T1000 (cell line): ENCODE measurements around the gene SMIM11.
"Not testable (repeated sequence)": the region's sequence is repeated elsewhere in the genome, so short reads cannot be mapped to it uniquely, and the experiment has no call there.

Experiments used
- DNase-seq: peaks from one replicate; lab custom pipeline; 2025; ENCODE audit warnings: mixed read lengths; lab: John Stamatoyannopoulos, UW

The SMIM11 gene, protein sequence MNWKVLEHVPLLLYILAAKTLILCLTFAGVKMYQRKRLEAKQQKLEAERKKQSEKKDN

DNA sequence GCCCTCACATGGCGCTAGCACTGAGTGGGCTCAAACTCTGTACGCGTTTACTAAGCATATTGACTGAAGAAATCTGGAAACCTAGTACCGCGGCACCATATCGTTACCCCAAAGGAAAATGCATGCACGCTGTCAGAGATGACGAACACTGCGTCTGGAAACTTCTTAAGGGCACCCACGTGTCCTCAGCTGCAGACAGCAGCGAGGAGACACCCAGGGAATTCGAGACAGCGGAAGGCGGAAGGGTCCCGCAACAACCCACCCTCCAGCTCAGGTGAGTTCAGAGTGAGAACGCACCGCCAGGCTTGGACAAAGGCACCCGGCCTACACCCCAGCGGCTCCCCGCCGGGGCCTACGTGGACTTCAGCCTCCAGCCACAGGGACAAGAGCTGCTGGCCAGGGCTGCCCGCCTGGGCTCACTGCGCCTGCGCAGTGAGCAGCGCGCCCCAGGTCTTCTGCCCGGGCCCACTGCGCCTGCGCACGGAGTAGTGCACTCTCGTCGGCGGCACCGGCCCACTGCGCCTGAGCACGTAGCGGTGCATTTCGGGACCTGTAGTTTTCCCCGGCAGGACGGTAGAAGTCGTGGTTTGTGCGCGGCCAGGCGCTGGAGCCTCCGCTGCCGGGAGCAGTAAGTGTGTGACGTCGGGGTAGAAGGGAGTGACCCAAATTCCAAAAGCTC, at the start of gene SMIM11:
Gene SMIM11 (plus strand): TSS at position 568 of the 679 bp plus-strand sequence. CDS start 3,998 bp downstream, outside the sequence.
- not testable (repeated sequence) for DNase-seq

DNA sequence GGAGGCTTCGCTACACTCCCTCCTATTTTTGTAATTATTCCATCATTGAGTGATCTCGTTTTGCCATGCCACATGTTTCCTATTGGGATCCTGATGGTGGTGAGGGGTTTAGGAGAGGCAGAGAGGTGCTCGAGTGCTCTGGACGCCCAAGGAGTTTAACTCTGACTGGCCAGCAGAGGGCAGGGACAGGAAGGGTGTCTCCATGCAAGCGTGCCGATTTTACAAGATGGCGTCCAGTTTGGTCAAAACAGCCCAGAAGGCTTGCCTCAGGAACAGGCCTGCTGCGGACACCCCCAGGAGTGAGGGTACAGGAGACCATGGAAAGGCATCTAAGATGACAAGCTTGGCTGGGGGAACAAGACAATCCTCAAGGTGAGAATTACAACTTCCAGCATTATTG, 45.3 kb upstream of the SMIM11 start:
- DNase-seq: no peak

DNA sequence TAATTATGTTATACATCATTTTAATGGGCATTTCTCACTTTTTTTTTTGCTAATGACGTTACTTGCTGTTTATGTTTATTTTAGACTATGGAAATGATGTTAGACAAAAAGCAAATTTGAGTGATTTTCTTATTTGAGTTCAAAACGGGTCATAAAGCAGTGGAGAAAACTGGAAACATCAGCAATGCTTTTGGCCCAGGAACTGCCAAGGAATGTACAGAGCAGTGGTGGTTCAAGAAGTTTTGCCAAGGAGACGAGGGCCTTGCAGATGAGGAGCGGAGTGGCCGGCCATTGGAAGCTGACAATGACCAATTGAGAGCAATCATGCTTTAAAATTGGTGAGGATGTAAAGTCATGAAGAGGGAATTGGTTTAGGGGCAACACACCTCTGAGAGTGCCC, 43.6 kb upstream of the SMIM11 start:
- DNase-seq: no peak

DNA sequence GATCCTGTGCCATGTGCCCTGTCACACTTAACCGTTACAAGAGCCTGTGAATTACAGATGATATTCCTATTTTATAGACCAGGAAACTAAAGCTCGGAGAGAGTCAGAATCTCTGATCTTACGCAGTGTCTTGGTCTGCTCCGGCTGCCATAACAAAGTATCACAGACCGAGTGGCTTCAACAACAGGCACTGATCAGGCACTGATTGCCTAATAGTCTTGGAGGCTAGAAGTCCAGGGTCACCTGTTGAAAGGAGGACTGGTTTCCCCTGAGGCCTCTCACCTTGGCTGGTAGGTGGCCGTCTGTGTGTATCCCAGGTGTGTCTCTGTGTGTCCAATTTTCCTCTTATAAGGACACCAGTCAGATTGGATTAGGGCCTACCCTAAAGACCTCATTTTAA, 43.0 kb upstream of the SMIM11 start:
- DNase-seq: no peak

DNA sequence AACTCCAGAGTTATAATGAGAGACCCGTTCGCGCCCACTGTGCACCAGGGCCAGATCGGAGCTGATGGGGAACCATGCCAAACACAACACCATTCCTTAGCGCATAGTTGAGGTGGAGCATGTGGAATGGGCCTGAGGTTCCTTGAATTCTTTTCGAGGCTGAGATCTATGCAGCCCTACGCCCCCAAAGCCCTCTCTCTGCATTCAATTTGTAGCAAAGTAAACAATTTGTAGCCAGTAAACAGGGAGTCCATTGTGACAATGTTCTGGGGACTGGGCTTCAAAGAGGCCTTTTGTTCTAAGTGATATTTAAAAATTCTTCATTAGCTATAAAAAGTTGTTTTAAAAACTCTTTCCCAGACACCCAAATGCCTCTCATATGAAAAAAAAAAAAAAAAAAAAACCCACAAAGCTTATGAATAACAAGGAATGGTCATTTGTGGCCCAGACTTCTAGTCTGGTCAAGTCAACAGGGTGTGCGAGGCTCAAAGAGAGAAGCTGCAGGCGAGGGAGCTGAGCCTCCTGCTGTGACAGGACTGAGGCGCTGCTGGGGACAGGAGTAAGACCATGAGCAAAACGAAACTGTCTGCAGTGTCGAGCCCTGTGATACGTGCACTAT, 42.1 kb upstream of the SMIM11 start:
- no peak for DNase-seq

DNA sequence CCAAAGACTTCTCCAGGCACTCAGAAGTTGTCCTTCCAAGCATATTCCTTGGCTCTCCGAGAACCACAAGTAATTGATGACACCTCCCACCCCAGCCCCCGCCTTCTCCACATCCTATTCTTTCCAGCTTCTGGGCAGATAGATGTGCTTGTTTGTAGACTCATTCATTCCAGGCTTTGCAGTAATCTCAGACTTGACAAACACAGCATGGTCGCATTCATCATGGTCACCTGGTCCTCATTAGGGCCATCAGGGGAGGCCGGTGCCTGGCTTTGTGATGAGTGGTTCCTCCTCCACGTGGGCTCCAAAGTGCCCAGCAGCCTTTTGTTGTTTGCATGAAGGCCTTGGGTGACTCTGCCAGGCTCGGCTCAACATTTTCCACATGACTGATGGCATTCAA, 40.0 kb upstream of the SMIM11 start:
- DNase-seq: no peak

DNA sequence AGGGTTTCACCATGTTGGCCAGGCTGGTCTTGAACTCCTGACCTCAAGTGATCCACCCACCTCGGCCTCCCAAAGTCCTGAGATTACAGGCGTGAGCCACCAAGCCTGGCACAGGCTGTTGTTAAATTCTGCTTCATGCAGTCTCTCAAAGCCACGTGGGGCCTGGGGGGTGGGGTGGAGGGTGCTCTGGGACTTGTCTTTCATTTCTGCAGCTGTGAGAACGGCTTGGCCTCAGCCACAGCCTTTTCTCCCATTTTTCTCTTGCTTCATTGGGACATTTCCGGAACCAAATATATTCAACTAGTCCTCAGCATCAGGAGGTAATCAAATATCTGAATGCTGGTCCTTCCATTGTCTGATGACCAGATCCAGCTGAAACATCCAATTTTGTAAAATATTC, 39.1 kb upstream of the SMIM11 start:
- DNase-seq: no peak

DNA sequence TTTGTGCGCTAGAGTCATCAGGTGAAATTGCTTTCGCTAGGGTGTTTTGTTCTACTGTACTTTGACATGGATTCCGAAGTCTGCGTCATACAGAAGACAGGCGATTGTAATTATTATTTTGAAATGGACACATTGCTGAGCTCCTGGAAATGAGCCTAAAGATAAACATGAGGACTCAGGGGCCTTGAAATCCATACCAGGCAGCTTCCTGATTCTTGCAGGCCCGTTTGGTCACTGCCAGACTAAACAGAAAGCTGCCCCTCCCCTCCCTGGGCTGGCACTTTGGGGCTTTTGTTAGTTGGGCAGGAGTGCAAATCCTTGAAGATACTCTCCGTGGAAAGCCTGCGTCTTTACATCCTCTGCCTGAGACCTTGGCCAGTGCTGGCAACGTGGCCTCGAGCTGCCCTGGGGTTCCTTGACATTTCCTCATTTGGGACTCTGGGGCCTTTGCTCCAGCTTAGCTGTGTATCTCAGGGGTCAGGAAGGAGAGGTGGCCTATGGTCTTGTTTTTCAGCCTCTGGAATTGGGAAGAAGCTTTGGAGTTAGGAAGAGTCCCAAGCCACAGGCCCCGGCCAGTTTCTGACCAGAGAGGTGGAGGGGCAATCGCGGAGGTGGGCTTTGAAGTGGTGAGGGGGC, 38.4 kb upstream of the SMIM11 start:
- DNase-seq: no peak

DNA sequence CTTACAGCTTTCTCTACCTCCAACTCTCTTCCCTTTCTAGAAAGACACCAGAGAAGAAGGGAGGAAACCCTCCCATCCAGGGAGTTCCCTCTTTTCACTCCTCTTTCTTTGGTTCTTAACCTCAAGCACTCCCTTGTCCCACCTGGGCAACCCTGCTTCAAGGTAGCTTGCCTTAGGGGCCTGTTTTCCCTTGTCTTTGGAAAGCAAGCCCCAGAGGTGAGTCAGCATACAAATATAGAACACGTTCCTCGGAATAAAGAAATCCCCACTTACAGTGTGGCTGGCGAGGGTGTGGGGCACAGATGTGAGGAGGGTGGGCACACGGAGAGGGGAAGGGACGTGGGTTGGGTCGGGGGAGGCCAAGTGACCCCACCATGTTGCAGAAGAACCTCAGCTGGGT, 37.6 kb upstream of the SMIM11 start:
- no peak for DNase-seq

DNA sequence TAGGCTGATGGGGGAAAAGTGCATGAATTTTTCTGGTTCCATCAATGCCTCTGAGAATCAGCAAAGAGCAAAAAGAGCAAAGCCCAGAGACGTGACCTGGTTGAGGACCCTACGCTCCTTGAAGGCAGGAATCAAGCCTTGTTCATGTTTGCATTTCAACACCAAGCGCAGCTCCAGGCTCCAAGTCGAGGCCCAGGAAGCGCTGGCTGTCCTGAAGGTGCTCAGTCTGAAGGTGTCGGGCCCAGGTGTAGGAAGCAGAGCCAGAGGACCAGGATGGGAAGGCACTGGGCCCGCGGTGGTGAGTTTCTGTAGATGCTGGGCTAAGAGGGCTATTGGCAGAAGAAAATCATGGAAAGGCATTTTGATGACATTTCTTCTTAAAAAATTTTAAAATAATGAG, 37.1 kb upstream of the SMIM11 start:
- DNase-seq: no peak

DNA sequence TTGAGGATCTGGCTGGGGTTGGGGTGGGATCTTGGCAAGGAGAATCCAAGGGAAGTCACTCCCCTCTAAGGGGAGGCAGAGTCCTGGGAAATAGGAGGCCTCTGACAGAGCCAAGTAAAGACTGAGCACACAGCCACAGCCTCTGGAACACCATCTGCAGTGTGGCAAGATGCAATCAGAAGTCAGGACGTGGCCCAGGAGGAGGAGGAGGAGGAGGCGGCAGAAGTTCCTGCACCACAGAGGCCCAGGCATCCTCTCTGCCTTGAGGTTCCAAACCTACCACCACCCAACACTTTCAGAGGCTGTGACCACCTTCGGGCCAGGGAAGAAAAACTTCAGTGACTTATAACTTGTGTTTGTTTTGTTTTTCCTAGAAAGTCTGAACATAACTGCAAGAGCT, 35.2 kb upstream of the SMIM11 start:
- no peak for DNase-seq

DNA sequence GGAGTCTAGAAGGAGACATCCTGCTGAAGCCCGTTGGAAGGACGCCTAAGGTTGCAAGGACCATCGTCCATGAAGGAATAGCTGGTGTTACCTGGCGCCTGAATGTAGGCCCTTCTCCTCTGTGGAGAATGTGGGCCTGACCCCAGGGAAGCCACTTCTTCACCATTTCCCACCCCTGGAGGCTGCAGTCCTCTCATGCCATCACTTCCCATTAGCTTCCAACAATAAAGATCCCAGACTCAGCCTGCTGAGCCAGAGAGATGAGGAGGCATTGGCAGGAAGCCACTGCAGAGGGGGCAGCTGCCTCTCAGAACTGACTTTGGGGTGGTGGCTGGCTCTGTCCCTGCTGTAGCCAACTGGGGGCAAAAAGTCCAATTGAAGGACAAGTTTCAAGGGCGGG, 32.8 kb upstream of the SMIM11 start:
- DNase-seq: no peak

DNA sequence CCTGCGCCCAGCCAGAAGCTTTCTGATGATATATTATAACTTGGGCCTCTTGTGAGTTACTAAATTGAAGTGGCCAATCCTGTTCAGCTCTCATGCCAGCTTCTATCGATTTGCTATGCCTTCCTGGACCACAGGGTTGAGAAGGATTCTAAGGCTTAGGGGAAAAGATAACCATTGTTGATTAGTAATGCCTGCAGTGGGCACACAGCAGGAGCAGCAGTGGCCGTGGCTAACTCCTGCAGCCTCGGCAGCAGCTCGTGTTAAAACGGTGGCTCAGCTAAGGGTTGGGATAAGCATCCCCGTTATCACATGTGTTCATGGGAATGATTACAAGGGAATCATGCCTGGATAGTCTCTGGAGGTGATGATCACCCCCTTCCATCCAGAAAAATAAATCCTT, 32.0 kb upstream of the SMIM11 start:
- DNase-seq: no peak

DNA sequence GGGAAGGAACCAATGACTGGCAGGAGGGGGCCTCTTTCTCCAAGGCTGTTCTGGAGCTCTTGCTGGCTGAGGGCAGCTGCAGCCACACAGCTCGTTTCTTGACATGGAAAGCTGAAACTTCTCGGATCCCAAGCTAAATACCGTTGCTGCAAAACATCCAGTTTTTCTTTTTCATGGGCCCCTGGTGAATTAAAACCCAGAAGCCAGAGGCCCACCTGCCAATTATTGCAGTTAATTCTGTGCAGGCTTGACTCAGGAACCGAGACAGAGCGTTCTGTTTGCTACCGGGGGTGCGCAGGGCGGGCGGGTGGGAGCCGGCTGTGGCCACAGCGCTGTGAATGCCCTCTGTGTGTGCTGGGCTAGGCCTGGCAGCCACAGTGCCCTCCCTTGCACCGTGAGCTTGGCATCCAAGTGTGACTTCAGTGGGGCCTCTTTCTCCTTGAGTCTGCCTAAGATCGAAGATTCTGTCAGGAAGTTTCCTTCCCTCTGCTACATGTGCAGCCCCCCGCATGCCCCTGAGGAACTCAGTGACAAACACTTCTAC, 31.4 kb upstream of the SMIM11 start:
- no peak for DNase-seq

DNA sequence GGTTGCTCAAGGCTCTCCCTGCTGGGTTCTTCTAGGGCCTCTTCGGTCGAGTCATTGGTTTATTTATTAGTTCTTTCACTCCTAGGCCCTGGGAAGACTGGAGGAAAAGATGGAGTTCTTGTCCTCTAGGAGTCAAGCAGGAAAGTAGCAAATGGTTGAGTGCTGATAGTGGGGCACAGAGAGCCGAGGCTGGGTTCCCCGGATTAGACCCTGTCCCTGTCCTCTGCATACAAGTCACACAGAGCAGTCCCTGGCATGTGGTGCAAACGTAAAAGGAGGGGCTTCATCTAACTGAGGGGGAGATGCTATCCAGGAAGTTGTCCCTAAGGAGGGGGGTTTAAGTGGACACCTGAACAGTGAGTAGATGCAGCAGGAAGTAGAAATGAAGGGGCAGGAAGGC, 30.7 kb upstream of the SMIM11 start:
- no peak for DNase-seq

DNA sequence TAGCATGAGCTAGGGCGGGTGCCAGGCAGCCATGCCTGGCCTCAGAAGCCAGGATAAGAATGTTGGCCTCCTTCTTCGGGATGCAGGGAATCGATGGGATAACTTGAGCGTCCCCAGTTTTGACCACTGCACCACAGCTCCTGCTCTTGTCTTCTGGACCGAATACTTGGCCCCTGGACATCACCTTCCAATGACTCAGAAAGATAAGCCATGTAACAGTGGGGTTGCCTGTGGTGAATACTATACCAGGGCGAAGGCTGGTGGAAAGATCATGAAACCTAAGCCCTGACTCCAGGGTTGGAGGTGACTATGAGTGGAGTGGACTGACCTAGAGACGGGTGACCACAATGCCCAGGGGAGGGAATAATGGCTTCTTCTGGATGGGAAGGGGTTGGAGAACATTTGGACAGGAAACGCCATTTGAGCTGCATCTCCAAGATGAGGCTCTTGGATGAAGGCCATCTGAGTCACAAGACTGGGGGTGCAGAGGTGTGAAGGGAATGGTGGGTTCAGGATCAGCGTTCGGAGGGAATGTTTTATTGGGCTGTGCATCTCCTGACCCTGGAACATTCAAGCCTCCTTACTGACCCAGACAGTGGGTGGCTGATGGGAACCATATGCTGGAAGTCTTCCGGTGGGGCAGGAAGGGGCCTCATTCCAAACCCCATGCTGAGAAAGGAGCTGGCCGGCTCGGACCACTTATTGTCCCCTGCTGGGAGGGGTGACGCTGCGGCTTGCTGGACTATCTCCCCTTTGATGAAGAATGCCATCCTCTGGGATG, 30.0 kb upstream of the SMIM11 start:
- DNase-seq: no peak

DNA sequence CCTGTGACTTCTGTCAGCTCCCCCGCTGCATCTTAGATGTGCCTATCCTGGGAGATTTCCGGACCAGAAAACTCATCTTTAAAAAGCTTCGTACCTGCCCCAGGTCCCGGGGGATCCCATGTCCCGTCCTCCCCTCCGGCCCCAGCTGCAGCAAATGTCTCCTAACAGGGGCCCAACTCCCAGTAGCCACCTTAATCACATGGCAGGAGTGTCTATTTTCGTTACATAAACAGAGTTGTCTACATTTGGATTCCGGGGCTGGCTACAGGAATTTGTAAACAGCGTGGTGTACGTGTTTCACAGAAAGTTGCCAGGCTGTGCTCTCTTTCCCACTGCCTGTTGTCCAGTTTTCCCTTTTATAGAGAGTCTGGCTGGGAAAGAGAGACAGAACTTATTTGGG, 29.4 kb upstream of the SMIM11 start:
- DNase-seq: no peak

DNA sequence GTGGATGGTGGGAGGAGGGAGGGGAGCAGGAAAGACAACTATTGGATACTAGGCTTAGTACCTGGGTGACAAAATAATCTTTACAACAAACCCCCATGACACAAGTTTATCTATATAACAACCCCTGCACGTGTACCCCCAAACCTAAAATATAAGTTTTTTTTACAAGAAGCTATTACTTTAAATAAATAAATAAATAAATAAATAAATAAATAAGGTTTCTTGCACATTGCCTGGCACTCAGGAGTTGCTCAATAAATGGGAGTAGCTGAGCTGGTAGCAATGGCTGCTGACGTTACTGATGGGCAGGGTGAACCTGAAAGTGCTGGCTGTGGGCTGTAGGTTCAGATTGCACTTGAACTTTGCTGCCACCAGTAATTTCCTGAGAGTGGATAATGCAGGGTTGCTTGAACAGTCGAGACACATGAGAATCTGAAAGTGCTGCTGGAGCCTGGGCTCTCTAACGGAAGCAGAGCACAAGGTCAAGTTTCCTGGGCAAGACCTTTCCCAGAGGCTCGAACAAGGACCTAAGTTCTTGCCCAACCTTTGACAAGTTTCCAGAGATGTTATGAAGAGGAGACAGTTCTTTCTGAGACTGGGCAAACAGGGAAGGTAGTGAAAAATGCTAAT, 26.3 kb upstream of the SMIM11 start:
- no peak for DNase-seq

DNA sequence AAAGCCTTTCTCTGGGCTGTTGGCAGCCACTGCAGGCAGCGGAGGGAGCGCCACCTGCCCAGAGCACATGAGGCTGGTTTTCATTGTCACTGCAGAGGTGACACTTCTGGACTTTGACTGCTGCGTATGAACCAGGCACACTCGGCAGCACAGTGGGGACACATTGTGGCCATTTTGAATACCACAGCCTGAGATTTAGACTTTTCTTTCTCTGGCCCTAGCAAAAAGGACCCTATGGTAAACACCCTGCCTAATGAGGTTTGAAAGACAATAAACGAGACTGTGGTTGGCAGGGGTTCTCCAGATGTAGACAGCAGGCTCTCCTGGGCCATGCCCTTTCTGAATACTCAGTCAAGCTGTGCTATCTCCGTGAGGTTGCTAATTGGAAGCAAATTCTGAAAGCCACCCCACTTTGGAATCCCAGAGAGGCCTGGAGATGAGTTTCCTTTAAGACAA, 23.5 kb upstream of the SMIM11 start:
- no peak for DNase-seq

DNA sequence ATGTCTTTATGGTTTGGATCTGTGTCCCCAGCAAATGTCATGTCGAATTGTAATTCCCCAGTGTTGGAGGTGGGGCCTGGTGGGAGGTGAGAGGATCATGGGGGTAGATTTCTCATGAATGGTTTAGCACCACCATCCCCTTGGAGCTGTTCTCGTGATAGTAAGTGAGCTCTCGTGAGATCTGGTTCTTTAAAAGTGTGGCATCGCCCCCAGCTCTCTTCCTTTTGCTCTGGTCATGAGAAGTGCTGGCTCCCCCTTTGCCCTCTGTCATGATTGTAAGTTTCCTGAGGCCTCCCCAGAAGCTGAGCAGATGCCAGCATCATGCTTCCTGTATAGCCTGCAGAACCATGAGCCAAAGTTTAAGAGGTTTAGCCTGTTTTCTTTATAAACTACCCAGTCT, 22.8 kb upstream of the SMIM11 start:
- no peak for DNase-seq

DNA sequence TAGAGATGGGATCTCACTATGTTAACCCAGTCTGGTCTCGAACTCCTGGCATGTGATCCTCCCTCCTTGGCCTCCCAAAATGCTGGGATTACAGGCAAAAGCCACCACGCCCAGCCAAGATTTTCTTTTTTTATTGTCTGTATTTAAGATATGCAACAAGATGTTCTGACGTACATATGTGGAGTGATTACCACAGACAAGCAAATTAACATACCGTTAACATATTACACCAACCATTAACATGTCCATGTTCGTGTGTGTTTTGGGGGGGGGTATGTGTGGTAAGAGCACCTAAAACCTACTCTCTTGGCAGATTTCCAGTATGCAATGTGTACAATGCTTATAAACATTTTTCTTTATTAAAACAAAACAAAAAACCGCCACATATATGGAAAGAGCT, 22.1 kb upstream of the SMIM11 start:
- no peak for DNase-seq

DNA sequence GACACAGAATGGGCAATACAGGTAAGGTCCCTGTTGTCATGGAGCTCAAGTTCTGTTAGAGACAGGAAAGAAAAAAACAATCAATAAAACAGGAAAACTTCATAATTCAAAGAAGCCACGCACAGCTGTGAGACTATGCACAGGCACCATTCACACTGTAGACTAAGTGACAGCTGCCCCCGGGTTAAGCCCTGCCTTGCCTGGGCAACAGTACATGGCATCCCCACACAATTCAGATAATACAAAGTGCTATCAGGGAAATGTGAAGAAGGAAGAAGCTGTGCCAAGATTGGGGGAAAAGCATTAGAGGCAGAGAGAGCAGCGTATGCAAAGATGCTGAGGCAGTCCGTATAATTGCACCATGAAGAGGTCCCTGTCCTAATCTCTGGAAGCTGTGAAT, 20.5 kb upstream of the SMIM11 start:
- DNase-seq: no peak
